ENCODE data around the gene PAK6.

- TF ChIP-seq CREB1 (CRISPR knock-in tag; IDR thresholded peaks at IDR 0.05; ENCODE audit: low read depth) (no peak), CTCF (conservative IDR thresholded peaks at IDR 0.05; ENCODE audit: low read depth in 2 of 2) (no peak), POLR2AphosphoS5 (IDR thresholded peaks at IDR 0.05; ENCODE audit: low read depth) (no peak), REST (IDR thresholded peaks at IDR 0.05; ENCODE audit: unreplicated experiment) (no peak), EZH2phosphoT487 (IDR thresholded peaks at IDR 0.05; ENCODE audit: unreplicated experiment) (peak; percentile 22), JUNB (IDR thresholded peaks at IDR 0.05; ENCODE audit: unreplicated experiment) (no peak), EZH2 (IDR thresholded peaks at IDR 0.05; ENCODE audit: low read depth, unreplicated experiment) (peak; percentile 72)
Measured at GRCh38 chr15:40283615-40284300, 44.9 kb downstream of the PAK6 start.

Data from GM23338 (cell line).